CD4-positive, CD25-positive, alpha-beta regulatory T cell (primary cell): ENCODE results near the gene WARS2. TPM values are rescaled to one million over a fixed set of nuclear protein-coding genes. Genes with fewer than 3 reads are reported as not detected.

Experiments
- ATAC-seq, 2 donors: fragments of 150-1000 bp; cut with Tn5 transposase; one replicate each; pipeline ENCODE4 v1.10.0; 2021; ENCODE audit warnings: low read depth in 2 of 2, moderate number of reproducible peaks in 2 of 2, moderate library complexity in 1 of 2
- DNase-seq, 3 donors: peaks; one replicate each; pipeline versions ENCODE4 v3.0.0 to v3.0.0-alpha.2; 2012 to 2022; ENCODE audit warnings: mixed read lengths in 1 of 3
- H3K27ac ChIP-seq: one replicate; pipeline ENCODE4 v1.7.0; 2013; ENCODE audit warnings: mild to moderate bottlenecking, low read length; ENCODE audit not compliant: insufficient read depth, poor library complexity, severe bottlenecking
- H3K27me3 ChIP-seq: one replicate; pipeline ENCODE4 v1.7.0; 2013; ENCODE audit warnings: low read length; ENCODE audit not compliant: control insufficient read depth, insufficient read depth
- H3K36me3 ChIP-seq: one replicate; pipeline ENCODE4 v1.7.0; 2013; ENCODE audit warnings: mild to moderate bottlenecking, low read length, moderate library complexity; ENCODE audit not compliant: control insufficient read depth, insufficient read depth
- H3K4me1 ChIP-seq: 2 replicates; pipeline ENCODE4 v1.7.0; 2013; ENCODE audit warnings: mild to moderate bottlenecking, low read length; ENCODE audit not compliant: insufficient read depth, control insufficient read depth, poor library complexity, severe bottlenecking
- H3K4me3 ChIP-seq: one replicate; pipeline ENCODE4 v1.7.0; 2013; ENCODE audit warnings: low read depth, mild to moderate bottlenecking, low read length, moderate library complexity
- H3K9me3 ChIP-seq, 2 experiments: 1 replicate in 1 of 2; 2 replicates in 1 of 2; pipeline ENCODE4 v1.7.0; 2013; ENCODE audit warnings: low read length in 2 of 2, mild to moderate bottlenecking in 1 of 2, moderate library complexity in 1 of 2; ENCODE audit not compliant: control insufficient read depth in 2 of 2
- H3K27ac Mint-ChIP-seq, 3 donors: one replicate each; pipeline ENCODE4 v1.8.0; 2020 to 2022; ENCODE audit warnings: mild to moderate bottlenecking in 3 of 3, mixed read lengths in 3 of 3, moderate library complexity in 2 of 3
- H3K27me3 Mint-ChIP-seq: one replicate; pipeline ENCODE4 v1.8.0; 2022; ENCODE audit warnings: mild to moderate bottlenecking, mixed read lengths
- H3K36me3 Mint-ChIP-seq: one replicate; pipeline ENCODE4 v1.8.0; 2020; ENCODE audit warnings: mixed read lengths
- H3K4me1 Mint-ChIP-seq, 4 donors: one replicate each; pipeline ENCODE4 v1.8.0; 2020 to 2022; ENCODE audit warnings: mixed read lengths in 4 of 4, mild to moderate bottlenecking in 1 of 4
- H3K4me3 Mint-ChIP-seq, 4 donors: one replicate each; pipeline ENCODE4 v1.8.0; 2020 to 2022; ENCODE audit warnings: mild to moderate bottlenecking in 4 of 4, mixed read lengths in 4 of 4, moderate library complexity in 3 of 4
- H3K9me3 Mint-ChIP-seq, 7 donors: one replicate each; pipeline ENCODE4 v1.8.0; 2020 to 2022; ENCODE audit warnings: mixed read lengths in 7 of 7, mild to moderate bottlenecking in 3 of 7, moderate library complexity in 2 of 7
- polyA plus RNA-seq, 4 donors: library from polyadenylated mRNA; unstranded; fragments of 300-500 nt; fragmentation: Illumina TruSeq; gene quantifications; one replicate each; pipeline ENCODE4 v1.2.3, GENCODE V29; 2021
- total RNA-seq: library from RNA; stranded (reverse); gene quantifications from one replicate; pipeline ENCODE4 v1.2.3, GENCODE V29; 2022

The WARS2 gene
- total and polyA plus RNA-seq, 5 donors from 2014 or later: 13.9 to 23.0 (median 16.9) TPM

DNA sequence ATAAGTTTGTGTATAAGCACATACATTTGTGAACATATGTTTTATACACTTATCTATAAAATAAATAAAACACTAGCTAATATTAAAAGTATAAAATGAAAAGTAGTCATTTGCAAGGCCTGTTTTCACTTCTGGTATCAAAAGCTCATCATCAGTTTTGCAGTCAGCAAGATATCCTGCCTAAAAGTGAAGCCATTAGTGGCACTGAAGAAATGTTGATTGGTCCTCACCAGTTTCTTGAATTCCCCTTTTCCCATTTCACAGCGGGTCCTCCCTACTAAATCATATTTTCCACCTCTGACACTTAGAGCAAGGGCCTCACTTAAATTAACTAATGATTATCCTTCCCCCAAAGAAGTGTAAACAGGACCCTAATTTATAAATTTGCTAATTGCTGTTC is 159.0 kb downstream of the WARS2 start:
- H3K27ac ChIP-seq: no peak overlapping the region
- H3K27ac Mint-ChIP-seq: no peak overlapping the region
- peaks cover 54% of the 10 kb centered on the region for H3K27me3 ChIP-seq
- ATAC-seq: no peak
- no peaks in the 10 kb centered on the region for H3K36me3 ChIP-seq
- peaks cover 0 to 4% of the 10 kb centered on the region in 2 experiments for H3K9me3 ChIP-seq
- H3K4me3 ChIP-seq: no peak overlapping the region
- no peaks in the 10 kb centered on the region for H3K4me1 ChIP-seq
- peaks cover 4 to 33% (median 11%) of the 10 kb centered on the region in 4 donors for H3K4me1 Mint-ChIP-seq
- no peak for DNase-seq
- H3K9me3 Mint-ChIP-seq: peaks cover 0 to 7% (median 0%) of the 10 kb centered on the region in 7 donors
- H3K4me3 Mint-ChIP-seq: no peak overlapping the region
- no peaks in the 10 kb centered on the region for H3K36me3 Mint-ChIP-seq
- H3K27me3 Mint-ChIP-seq: peaks cover 93% of the 10 kb centered on the region

Other genes with a start within 250 kb of the WARS2 start
- gene TBX15, start 152.3 kb downstream of the WARS2 start, total RNA-seq: not detected
- not detected for gene TBX15, start 152.3 kb downstream of the WARS2 start, polyA plus RNA-seq
- not detected for gene HAO2, start 228.1 kb upstream of the WARS2 start, total RNA-seq
- not detected for gene HAO2, start 228.1 kb upstream of the WARS2 start, polyA plus RNA-seq